Mucosa of descending colon (tissue), 3 donors: ENCODE data around the gene KCTD11. TPM values are rescaled to one million over a fixed set of nuclear protein-coding genes. Genes with fewer than 3 reads are reported as not detected.
A peak's percentile ranks its signal among the peaks of the same experiment; 100 is the strongest.
"Not testable (repeated sequence)": the region's sequence is repeated elsewhere in the genome, so short reads cannot be mapped to it uniquely, and the experiment has no call there.

Experiments used
- ATAC-seq: fragments of 200-7000 bp; cut with Tn5 transposase; one replicate; pipeline ENCODE4 v1.9.1; 2020; ENCODE audit warnings: mild to moderate bottlenecking, moderate library complexity
- DNase-seq, 3 donors: peaks; one replicate each; pipeline ENCODE4 v3.0.0-alpha.2; 2020
- H3K36me3 ChIP-seq: fragments of 200-600 bp; one replicate; pipeline ENCODE4 v1.8.0; 2021; ENCODE audit warnings: low read depth, mild to moderate bottlenecking
- H3K4me1 ChIP-seq: fragments of 200-600 bp; one replicate; pipeline ENCODE4 v1.8.0; 2021; ENCODE audit warnings: low read depth, mild to moderate bottlenecking
- H3K4me3 ChIP-seq: fragments of 200-600 bp; one replicate; pipeline ENCODE4 v1.8.0; 2021; ENCODE audit warnings: mild to moderate bottlenecking
- H3K9me3 ChIP-seq: fragments of 200-600 bp; one replicate; pipeline ENCODE4 v1.8.0; 2021; ENCODE audit warnings: mild to moderate bottlenecking
- CTCF ChIP-seq: fragments of 200-600 bp; IDR thresholded peaks from one replicate; pipeline ENCODE4 v1.8.0; 2022; ENCODE audit warnings: antibody characterized with exemption, mild to moderate bottlenecking
- intact Hi-C, 2 donors: fragments of 100-400 bp; cut with DNase I in 1 of 2; cut with micrococcal nuclease in 1 of 2; formaldehyde crosslinking; loops; one replicate each; pipeline versions ENCODE4 v1.11.0 to v1.11.1; 2022; cut with DNase I, micrococcal nuclease
- total RNA-seq, 3 donors: library from RNA; stranded (reverse); fragmentation: NEBNext Ultra II Directional in 2 of 3; extraction: Animal tissue kit (Norgen Biotek cat#: 25700) in 2 of 3; gene quantifications; one replicate each; pipeline versions ENCODE4 v1.2.1 to v1.2.4, GENCODE V29; 2021 to 2023
- donor health status: DM: no; HTN: no; CAD: no; lungs with moderate emphysema.
- donor health status: DM: no; HTN: no; CAD: no.
- donor health status: DM: no; HTN: yes; CAD: no.

KCTD11 gene
- total RNA-seq, 3 donors from 2014 or later, result 8.2 to 10.3 (median 8.5) TPM

- no peak for TF ChIP-seq CTCF
- Histone ChIP-seq H3K36me3 (no peaks in the 10 kb centered on the region), H3K4me1 (no peaks in the 10 kb centered on the region), H3K4me3 (no peak overlapping the region), H3K9me3 (no peaks in the 10 kb centered on the region)
- intact Hi-C loops, result no loop called here
- DNase-seq (no peak), ATAC-seq (no peak)
Observed at GRCh38 chr17:7367918-7368598, 16.1 kb downstream of the KCTD11 start.

GRCh38 chr17:7368599-7368994 is 16.6 kb downstream of the KCTD11 start:
- H3K9me3 ChIP-seq, H3K4me3 ChIP-seq, ATAC-seq, H3K4me1 ChIP-seq, H3K36me3 ChIP-seq, DNase-seq, intact Hi-C loops: not testable (repeated sequence)

- ATAC-seq (no peak), DNase-seq (no peak)
- no peaks in the 10 kb centered on the region for H3K9me3 ChIP-seq
- H3K4me3 ChIP-seq, result no peak overlapping the region
- no peak for TF ChIP-seq CTCF
- intact Hi-C loops, result no loop called here
- H3K4me1 ChIP-seq, result no peaks in the 10 kb centered on the region
- no peaks in the 10 kb centered on the region for H3K36me3 ChIP-seq
Observed at GRCh38 chr17:7369825-7370224, 17.9 kb downstream of the KCTD11 start.

GRCh38 chr17:7370853-7371252 is 18.9 kb downstream of the KCTD11 start:
- no peaks in the 10 kb centered on the region for H3K36me3 ChIP-seq
- no peak for DNase-seq
- TF ChIP-seq CTCF, result no peak
- no peak overlapping the region for H3K4me3 ChIP-seq
- intact Hi-C loops, result no loop called here
- H3K4me1 ChIP-seq, result no peaks in the 10 kb centered on the region
- H3K9me3 ChIP-seq, result no peaks in the 10 kb centered on the region
- peak; percentile 59 for ATAC-seq

- DNase-seq (no peak), ATAC-seq (no peak)
- H3K36me3 ChIP-seq, result no peaks in the 10 kb centered on the region
- TF ChIP-seq CTCF, result no peak
- H3K4me1 ChIP-seq, result no peaks in the 10 kb centered on the region
- H3K4me3 ChIP-seq, result no peak overlapping the region
- H3K9me3 ChIP-seq, result no peaks in the 10 kb centered on the region
- intact Hi-C loops, result no loop called here
Observed at GRCh38 chr17:7374353-7374752, 22.4 kb downstream of the KCTD11 start.

GRCh38 chr17:7379134-7379533 is 27.2 kb downstream of the KCTD11 start:
- intact Hi-C loops, result no loop called here

More at GRCh38 chr17:7379134-7379533, 27.2 kb downstream of the KCTD11 start:
- DNase-seq (no peak), ATAC-seq (no peak)
- Histone ChIP-seq H3K4me1 (peaks cover 7% of the 10 kb centered on the region), H3K36me3 (no peaks in the 10 kb centered on the region), H3K4me3 (no peak overlapping the region), H3K9me3 (no peaks in the 10 kb centered on the region)
- TF ChIP-seq CTCF, result no peak
